Measurements from ENCODE around the gene WDR27. TPM values are rescaled to one million over a fixed set of nuclear protein-coding genes. Genes with fewer than 3 reads are reported as not detected.

The WDR27 gene
- total and polyA plus RNA-seq, 2 experiments from 2014 or later = 27.7 to 29.7 TPM

- Histone ChIP-seq H3K36me3 (replicated peaks; ENCODE audit: insufficient read depth, low read depth) (no peaks in the 10 kb centered on the region), H3K9me2 (replicated peaks; ENCODE audit: insufficient read depth) (no peaks in the 10 kb centered on the region), H3K27me3 (no peaks in the 10 kb centered on the region), H3K9me3 (ENCODE audit: low read depth) (no peaks in the 10 kb centered on the region), H3K4me1 (ENCODE audit: insufficient read depth) (peaks cover 9% of the 10 kb centered on the region), H2AFZ (no peak overlapping the region), H3K79me2 (peaks cover 4% of the 10 kb centered on the region), H3K4me3 (no peak overlapping the region), H3K27ac (no peak overlapping the region), H4K20me1 (ENCODE audit: insufficient read depth, poor library complexity, severe bottlenecking) (no peaks in the 10 kb centered on the region), H3K4me2 (no peak overlapping the region)
- no peak for DNase-seq (ENCODE audit: low spot score)
- TF ChIP-seq EZH2phosphoT487 (IDR thresholded peaks at IDR 0.05; ENCODE audit: low read depth, severe bottlenecking, unreplicated experiment) = no peak
- no peak for TF ChIP-seq CTCF (IDR thresholded peaks at IDR 0.05; ENCODE audit: poor library complexity)
- no peak for TF ChIP-seq EZH2 (IDR thresholded peaks at IDR 0.05; ENCODE audit: borderline replicate concordance)
- 38% methylated on average over 1 of the region's 1 CpG for WGBS (ENCODE audit: low lambda C conversion rate, missing lambda C conversion rate)
These were observed 23.5 kb downstream of the WDR27 start for GRCh38 chr6:169678342-169678741.

GRCh38 chr6:169677096-169677495, 24.7 kb downstream of the WDR27 start:
- H3K36me3 ChIP-seq (replicated peaks; ENCODE audit: insufficient read depth, low read depth) = no peaks in the 10 kb centered on the region
- DNase-seq (ENCODE audit: low spot score) = no peak
- no peak overlapping the region for H2AFZ ChIP-seq
- no peak overlapping the region for H3K4me3 ChIP-seq
- peaks cover 9% of the 10 kb centered on the region for H3K4me1 ChIP-seq (ENCODE audit: insufficient read depth)
- 81% methylated on average over 1 of the region's 1 CpG for WGBS (ENCODE audit: low lambda C conversion rate, missing lambda C conversion rate)
- H3K9me3 ChIP-seq (ENCODE audit: low read depth) = no peaks in the 10 kb centered on the region
- no peaks in the 10 kb centered on the region for H3K79me2 ChIP-seq
- no peaks in the 10 kb centered on the region for H4K20me1 ChIP-seq (ENCODE audit: insufficient read depth, poor library complexity, severe bottlenecking)
- TF ChIP-seq CTCF (IDR thresholded peaks at IDR 0.05; ENCODE audit: poor library complexity) = no peak
- TF ChIP-seq EZH2 (IDR thresholded peaks at IDR 0.05; ENCODE audit: borderline replicate concordance) = no peak
- TF ChIP-seq EZH2phosphoT487 (IDR thresholded peaks at IDR 0.05; ENCODE audit: low read depth, severe bottlenecking, unreplicated experiment) = no peak
- H3K4me2 ChIP-seq = no peak overlapping the region
- no peaks in the 10 kb centered on the region for H3K9me2 ChIP-seq (replicated peaks; ENCODE audit: insufficient read depth)
- no peak overlapping the region for H3K27ac ChIP-seq
- no peaks in the 10 kb centered on the region for H3K27me3 ChIP-seq

- Histone ChIP-seq H3K9me2 (replicated peaks; ENCODE audit: insufficient read depth) (no peaks in the 10 kb centered on the region), H3K36me3 (replicated peaks; ENCODE audit: insufficient read depth, low read depth) (no peaks in the 10 kb centered on the region), H3K4me1 (ENCODE audit: insufficient read depth) (peaks cover 9% of the 10 kb centered on the region), H3K4me2 (no peak overlapping the region), H2AFZ (no peak overlapping the region), H3K79me2 (no peaks in the 10 kb centered on the region), H3K27me3 (no peaks in the 10 kb centered on the region), H3K9me3 (ENCODE audit: low read depth) (no peaks in the 10 kb centered on the region), H4K20me1 (ENCODE audit: insufficient read depth, poor library complexity, severe bottlenecking) (no peaks in the 10 kb centered on the region), H3K4me3 (no peak overlapping the region), H3K27ac (no peak overlapping the region)
- DNase-seq (ENCODE audit: low spot score) = no peak
- TF ChIP-seq EZH2phosphoT487 (IDR thresholded peaks at IDR 0.05; ENCODE audit: low read depth, severe bottlenecking, unreplicated experiment) (no peak), EZH2 (IDR thresholded peaks at IDR 0.05; ENCODE audit: borderline replicate concordance) (no peak), CTCF (IDR thresholded peaks at IDR 0.05; ENCODE audit: poor library complexity) (no peak)
- WGBS (ENCODE audit: low lambda C conversion rate, missing lambda C conversion rate) = 88% methylated on average over 3 of the region's 3 CpGs
These were observed 26.8 kb downstream of the WDR27 start for GRCh38 chr6:169675011-169675410.

- Histone ChIP-seq H3K9me3 (ENCODE audit: low read depth) (no peaks in the 10 kb centered on the region), H4K20me1 (ENCODE audit: insufficient read depth, poor library complexity, severe bottlenecking) (no peaks in the 10 kb centered on the region), H2AFZ (no peak overlapping the region), H3K9me2 (replicated peaks; ENCODE audit: insufficient read depth) (no peaks in the 10 kb centered on the region), H3K4me3 (no peak overlapping the region), H3K4me1 (ENCODE audit: insufficient read depth) (peaks cover 6% of the 10 kb centered on the region), H3K27ac (no peak overlapping the region), H3K27me3 (no peaks in the 10 kb centered on the region), H3K36me3 (replicated peaks; ENCODE audit: insufficient read depth, low read depth) (no peaks in the 10 kb centered on the region), H3K4me2 (no peak overlapping the region), H3K79me2 (no peaks in the 10 kb centered on the region)
- TF ChIP-seq CTCF (IDR thresholded peaks at IDR 0.05; ENCODE audit: poor library complexity) (no peak), EZH2 (IDR thresholded peaks at IDR 0.05; ENCODE audit: borderline replicate concordance) (no peak), EZH2phosphoT487 (IDR thresholded peaks at IDR 0.05; ENCODE audit: low read depth, severe bottlenecking, unreplicated experiment) (no peak)
- no peak for DNase-seq (ENCODE audit: low spot score)
- 97% methylated on average over 5 of the region's 5 CpGs for WGBS (ENCODE audit: low lambda C conversion rate, missing lambda C conversion rate)
These were observed 30.3 kb downstream of the WDR27 start for GRCh38 chr6:169671563-169671962.
